PFSK-1 (cell line): ENCODE data around the gene STAT6.

Experiments
- POLR2AphosphoS5 ChIP-seq: IDR thresholded peaks from 2 replicates; pipeline ENCODE4 v1.6.1; 2012; ENCODE audit warnings: low read depth, mild to moderate bottlenecking, control low read depth, low read length, moderate library complexity
- REST ChIP-seq, 2 experiments: IDR thresholded peaks; 2 replicates each; pipeline versions ENCODE4 v1.6.1 to v1.8.0; 2011 to 2012; ENCODE audit warnings: low read depth in 2 of 2, low read length in 2 of 2, control low read depth in 1 of 2, inconsistent platforms in 1 of 2, mild to moderate bottlenecking in 1 of 2, moderate library complexity in 1 of 2; ENCODE audit not compliant: insufficient read depth in 1 of 2

- TF ChIP-seq REST (IDR thresholded peaks at IDR 0.05; ENCODE audit: insufficient read depth in 1 of 2, low read depth in 2 of 2, low read length in 2 of 2) (no peak), POLR2AphosphoS5 (no peak)
These were observed 17.6 kb downstream of the STAT6 start for GRCh38 chr12:57093415-57094207.
